Transverse colon (tissue), 3 donors: ENCODE measurements around the gene MAN2A1.

Experiments used
- CTCF ChIP-seq, 5 experiments: fragments of 200-600 bp in 3 of 5; fragments of 450-650 bp in 2 of 5; sonication (generic) in 3 of 5; IDR thresholded peaks; 1 replicate in 2 of 5; 2 replicates in 3 of 5; pipeline ENCODE4 v1.5.1; 2016 to 2017; ENCODE audit warnings: antibody characterized with exemption in 5 of 5, inconsistent platforms in 3 of 5, mild to moderate bottlenecking in 2 of 5, moderate library complexity in 1 of 5
- EP300 ChIP-seq: sonication (generic); formaldehyde crosslinking; IDR thresholded peaks from one replicate; pipeline ENCODE4 v1.6.1; 2017; ENCODE audit warnings: antibody characterized with exemption, low read depth
- POLR2A ChIP-seq: fragments of 450-650 bp; IDR thresholded peaks from one replicate; pipeline ENCODE4 v1.6.1; 2016; ENCODE audit warnings: antibody characterized with exemption, mild to moderate bottlenecking, moderate library complexity

GRCh38 chr5:109674596-109674995 lies 15.1 kb upstream of the MAN2A1 start:
- TF ChIP-seq EP300, result no peak
- TF ChIP-seq CTCF (IDR thresholded peaks at IDR 0.05), result no peak
- TF ChIP-seq POLR2A, result no peak
